Gastroesophageal sphincter (tissue), 3 donors: Measurements from ENCODE around the gene DDIT3.

Experiments used
- CTCF ChIP-seq, 4 experiments: fragments of 200-600 bp in 2 of 4; fragments of 450-650 bp in 2 of 4; sonication (generic) in 1 of 4; IDR thresholded peaks; one replicate each; pipeline ENCODE4 v1.5.1; 2017 to 2019; ENCODE audit warnings: antibody characterized with exemption in 4 of 4, mild to moderate bottlenecking in 2 of 4, moderate library complexity in 2 of 4
- EP300 ChIP-seq: sonication (generic); formaldehyde crosslinking; IDR thresholded peaks from one replicate; pipeline ENCODE4 v1.6.1; 2017; ENCODE audit warnings: antibody characterized with exemption, mild to moderate bottlenecking
- POLR2A ChIP-seq, 2 donors: fragments of 450-650 bp; IDR thresholded peaks; one replicate each; pipeline ENCODE4 v1.6.1; 2017; ENCODE audit warnings: antibody characterized with exemption in 2 of 2, mild to moderate bottlenecking in 2 of 2, moderate library complexity in 1 of 2

DNA sequence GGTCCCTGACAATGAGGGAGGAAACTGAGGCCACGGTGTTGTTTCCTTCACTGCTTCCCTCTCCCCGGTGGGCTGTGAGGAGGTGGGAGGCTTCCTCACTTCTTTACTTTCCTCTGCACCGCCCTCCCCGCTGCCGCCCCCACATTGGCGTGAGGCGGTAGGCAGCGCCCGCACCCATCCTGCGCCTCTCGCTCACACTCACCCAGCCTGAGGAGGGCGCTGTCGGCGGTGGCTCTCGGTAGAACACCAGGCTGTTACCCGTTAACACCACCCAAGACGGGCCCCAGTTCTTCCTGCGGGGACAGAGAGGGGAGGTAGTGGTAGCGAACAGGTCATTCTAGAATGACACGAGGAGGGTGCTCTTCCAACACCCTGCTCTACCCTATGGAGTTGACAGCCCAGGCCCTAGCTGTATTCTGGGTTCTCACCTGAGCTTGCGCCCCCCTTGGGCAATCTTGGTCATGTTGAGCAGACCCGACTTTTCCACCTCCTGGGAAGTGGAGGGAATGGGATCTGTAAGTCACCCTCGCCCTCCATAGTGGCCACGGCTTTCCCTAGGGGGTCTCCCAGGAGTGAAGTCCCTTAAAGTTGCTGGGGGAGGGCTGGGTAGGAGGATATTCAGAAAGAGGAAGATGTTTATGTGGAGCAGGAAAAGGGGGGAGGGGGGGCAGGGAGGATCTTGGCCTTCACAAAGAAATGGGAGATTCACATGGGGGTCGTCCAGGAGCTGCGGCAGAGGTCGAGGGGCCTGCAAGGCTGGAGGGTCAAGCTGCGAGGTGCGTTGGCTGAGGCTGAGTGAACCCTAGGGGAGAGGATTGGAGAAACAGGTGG, 43.9 kb downstream of the DDIT3 start:
- no peak for TF ChIP-seq CTCF (IDR thresholded peaks at IDR 0.05)
- no peak for TF ChIP-seq EP300
- no peak for TF ChIP-seq POLR2A (IDR thresholded peaks at IDR 0.05)
